GM12892 (cell line): ENCODE data around the gene PTGS1.

ENCODE experiments used
- POLR2A ChIP-seq: IDR thresholded peaks from 2 replicates; pipeline ENCODE4 v1.6.1; 2011; ENCODE audit warnings: low read depth, low read length, control low read depth
- POLR2AphosphoS5 ChIP-seq: IDR thresholded peaks from 2 replicates; pipeline ENCODE4 v1.6.1; 2011; ENCODE audit warnings: low read depth, low read length, control low read depth
- TAF1 ChIP-seq: IDR thresholded peaks from 2 replicates; pipeline ENCODE4 v1.6.1; 2011; ENCODE audit warnings: low read depth, mild to moderate bottlenecking, control low read depth, low read length, borderline replicate concordance

DNA sequence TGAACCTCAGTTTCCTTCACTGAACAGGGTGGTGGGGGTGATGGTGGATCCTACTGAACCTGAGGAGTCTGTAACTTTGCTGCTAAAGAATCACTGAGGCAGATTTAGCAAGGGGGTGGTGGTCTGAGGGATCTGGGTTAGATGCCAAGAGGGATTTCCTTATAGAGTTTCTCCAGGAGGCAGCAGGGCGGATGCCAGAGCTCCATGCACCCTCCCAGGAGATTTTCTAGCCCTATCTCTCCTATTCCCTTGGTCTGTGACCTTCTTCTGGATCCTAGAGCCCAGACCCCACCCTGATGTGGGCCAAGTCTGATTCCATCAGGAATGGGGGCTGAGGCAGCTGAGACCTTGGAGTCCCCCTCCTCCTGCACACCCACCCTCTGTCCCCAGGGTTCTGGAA, 6.0 kb downstream of the PTGS1 start:
- TF ChIP-seq TAF1, result no peak
- TF ChIP-seq POLR2A, result no peak
- no peak for TF ChIP-seq POLR2AphosphoS5
